ENCODE results near the gene RABAC1. TPM values are rescaled to one million over a fixed set of nuclear protein-coding genes. Genes with fewer than 3 reads are reported as not detected.

The RABAC1 gene
- total RNA-seq, 1 donor from 2014 or later, result 134 TPM

DNA sequence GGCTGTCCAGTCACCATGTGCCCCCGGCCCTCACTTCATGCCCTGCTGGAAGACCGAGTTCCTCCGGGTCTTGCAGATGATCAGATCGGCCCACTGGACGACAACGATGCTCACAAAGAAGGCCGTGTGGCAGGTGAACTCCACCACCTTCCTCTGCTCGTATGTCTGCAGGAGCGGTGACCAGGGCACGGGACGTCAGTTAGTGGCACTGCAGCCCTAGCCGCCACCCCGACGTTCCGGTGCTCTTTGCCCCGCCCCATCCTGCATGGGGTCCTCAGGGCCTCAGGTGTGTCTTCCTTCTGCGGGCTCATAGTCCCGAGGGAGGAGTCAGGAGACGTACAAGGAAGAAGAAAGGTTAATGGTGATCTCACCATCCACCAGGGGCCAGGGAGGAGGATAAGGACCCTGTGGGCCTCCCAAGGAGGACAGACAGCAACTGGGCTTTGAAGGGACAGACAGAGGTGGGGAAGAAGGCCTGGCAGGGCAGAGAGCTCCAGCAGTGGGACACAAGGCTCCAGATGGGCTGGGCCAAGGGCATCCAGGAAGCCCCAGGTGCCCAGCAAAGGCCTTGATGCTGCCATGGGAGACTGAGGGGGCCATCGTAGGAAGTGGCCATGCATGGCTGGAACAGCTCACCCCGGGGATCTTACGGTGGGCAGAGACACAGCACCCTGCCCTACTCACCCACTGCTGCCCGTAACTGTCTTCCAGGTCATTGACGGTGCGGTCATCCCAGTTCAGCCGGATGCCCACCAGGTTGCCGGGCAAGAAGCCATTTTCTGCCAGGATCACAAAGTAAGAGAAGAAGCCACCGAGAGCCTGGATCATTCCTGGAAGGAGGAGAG is 9.9 kb upstream of the RABAC1 start:
- DNase-seq (no peak), ATAC-seq (no peak)
- Histone ChIP-seq H3K4me1 (no peaks in the 10 kb centered on the region), H3K36me3 (no peaks in the 10 kb centered on the region), H3K27me3 (no peaks in the 10 kb centered on the region), H3K27ac (no peak overlapping the region), H3K9me3 (no peaks in the 10 kb centered on the region), H3K4me3 (no peak overlapping the region)
- TF ChIP-seq, protein P1, sequence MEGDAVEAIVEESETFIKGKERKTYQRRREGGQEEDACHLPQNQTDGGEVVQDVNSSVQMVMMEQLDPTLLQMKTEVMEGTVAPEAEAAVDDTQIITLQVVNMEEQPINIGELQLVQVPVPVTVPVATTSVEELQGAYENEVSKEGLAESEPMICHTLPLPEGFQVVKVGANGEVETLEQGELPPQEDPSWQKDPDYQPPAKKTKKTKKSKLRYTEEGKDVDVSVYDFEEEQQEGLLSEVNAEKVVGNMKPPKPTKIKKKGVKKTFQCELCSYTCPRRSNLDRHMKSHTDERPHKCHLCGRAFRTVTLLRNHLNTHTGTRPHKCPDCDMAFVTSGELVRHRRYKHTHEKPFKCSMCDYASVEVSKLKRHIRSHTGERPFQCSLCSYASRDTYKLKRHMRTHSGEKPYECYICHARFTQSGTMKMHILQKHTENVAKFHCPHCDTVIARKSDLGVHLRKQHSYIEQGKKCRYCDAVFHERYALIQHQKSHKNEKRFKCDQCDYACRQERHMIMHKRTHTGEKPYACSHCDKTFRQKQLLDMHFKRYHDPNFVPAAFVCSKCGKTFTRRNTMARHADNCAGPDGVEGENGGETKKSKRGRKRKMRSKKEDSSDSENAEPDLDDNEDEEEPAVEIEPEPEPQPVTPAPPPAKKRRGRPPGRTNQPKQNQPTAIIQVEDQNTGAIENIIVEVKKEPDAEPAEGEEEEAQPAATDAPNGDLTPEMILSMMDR (IDR thresholded peaks at IDR 0.05), result no peak
- intact Hi-C loops (cut with DNase I), result no loop called here

DNA sequence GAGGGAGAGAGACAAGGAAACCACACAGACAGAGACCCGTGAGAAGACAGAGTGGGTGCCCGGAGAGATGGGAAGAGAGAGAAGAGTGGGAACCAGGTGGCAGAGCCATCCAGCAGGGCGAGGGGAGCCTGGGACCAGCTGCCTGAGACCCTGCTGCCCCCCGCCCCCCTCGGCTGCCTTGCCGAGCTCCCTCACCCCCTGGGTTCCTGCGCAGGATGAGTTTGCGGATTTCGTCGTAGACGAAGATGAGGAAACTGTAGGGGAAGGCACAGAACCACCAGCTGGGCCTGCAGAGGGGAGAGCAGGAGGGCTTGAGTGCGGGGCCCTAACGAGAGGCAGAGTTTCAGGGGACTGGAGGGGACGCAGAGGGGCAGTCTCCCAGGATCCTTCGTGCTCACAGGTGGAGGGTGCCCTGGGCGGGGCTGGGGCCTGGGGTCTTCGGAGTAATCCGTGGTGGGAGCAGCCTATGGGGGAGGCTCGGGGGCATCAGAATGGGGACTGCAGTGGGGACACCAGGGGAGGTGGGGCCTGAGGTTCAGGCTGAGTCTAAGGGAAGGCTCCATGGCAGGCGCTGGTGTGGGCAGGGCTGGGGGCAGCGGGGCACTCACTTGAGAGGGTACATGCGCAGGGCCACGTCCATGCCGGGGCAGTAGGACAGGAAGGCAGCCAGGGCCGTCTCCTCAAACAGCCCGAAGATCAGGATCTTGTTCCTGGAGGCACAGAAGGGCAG is 8.1 kb upstream of the RABAC1 start:
- Histone ChIP-seq H3K27ac (no peak overlapping the region), H3K4me3 (no peak overlapping the region), H3K27me3 (no peaks in the 10 kb centered on the region), H3K36me3 (no peaks in the 10 kb centered on the region), H3K4me1 (no peaks in the 10 kb centered on the region), H3K9me3 (no peaks in the 10 kb centered on the region)
- DNase-seq (no peak), ATAC-seq (peak; percentile 23)
- intact Hi-C loops (cut with DNase I), result no loop called here
- TF ChIP-seq, protein P1 (IDR thresholded peaks at IDR 0.05), result no peak

DNA sequence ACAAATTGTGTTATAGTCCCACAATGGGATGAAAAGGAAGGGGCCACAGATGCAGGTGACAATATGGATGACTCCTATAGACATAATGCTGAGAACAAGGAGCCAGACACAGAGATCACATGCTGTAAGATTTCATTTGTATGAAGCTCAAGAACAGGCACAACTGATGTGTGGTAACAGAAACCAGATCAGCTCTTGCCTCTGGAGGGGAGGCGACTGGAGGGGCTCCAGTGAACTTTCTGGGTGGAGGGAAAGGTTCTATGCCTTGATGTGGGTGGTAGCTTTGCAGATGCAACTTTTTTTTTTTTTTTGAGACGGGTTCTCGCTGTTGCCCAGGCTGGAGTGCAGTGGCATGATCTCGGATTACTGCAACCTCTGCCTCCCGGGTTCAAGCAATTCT is 6.0 kb upstream of the RABAC1 start:
- intact Hi-C loops (cut with DNase I), result no loop called here
- Histone ChIP-seq H3K4me1 (no peaks in the 10 kb centered on the region), H3K9me3 (no peaks in the 10 kb centered on the region), H3K27ac (no peak overlapping the region), H3K27me3 (no peaks in the 10 kb centered on the region), H3K4me3 (no peak overlapping the region), H3K36me3 (no peaks in the 10 kb centered on the region)
- no peak for DNase-seq
- TF ChIP-seq, protein P1 (IDR thresholded peaks at IDR 0.05), result no peak
- ATAC-seq, result no peak

DNA sequence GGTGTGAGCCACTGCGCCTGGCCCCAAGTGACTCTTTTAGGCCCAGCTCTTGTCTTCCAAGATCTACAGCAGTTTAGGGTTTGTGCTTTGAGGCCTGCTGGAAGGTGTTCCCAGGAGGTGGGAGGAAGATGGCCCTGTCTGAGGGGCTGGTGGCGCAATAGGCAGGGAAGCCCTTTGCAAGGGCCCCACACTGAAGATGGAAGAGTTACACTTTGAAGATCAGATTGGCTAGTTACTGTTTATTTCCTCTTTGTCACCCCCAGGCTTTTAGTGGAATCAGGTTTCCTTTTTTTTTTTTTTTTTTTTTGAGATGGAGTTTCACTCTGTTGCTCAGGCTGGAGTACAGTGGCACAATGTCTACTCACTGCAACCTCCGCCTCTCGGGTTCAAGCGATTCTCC is 1.9 kb upstream of the RABAC1 start:
- Histone ChIP-seq H3K27me3 (no peaks in the 10 kb centered on the region), H3K4me3 (no peak overlapping the region), H3K36me3 (peaks cover 10% of the 10 kb centered on the region), H3K27ac (no peak overlapping the region), H3K4me1 (peaks cover 13% of the 10 kb centered on the region), H3K9me3 (no peaks in the 10 kb centered on the region)
- TF ChIP-seq, protein P1 (IDR thresholded peaks at IDR 0.05), result no peak
- DNase-seq (no peak), ATAC-seq (no peak)
- intact Hi-C loops (cut with DNase I), result no loop called here

DNA sequence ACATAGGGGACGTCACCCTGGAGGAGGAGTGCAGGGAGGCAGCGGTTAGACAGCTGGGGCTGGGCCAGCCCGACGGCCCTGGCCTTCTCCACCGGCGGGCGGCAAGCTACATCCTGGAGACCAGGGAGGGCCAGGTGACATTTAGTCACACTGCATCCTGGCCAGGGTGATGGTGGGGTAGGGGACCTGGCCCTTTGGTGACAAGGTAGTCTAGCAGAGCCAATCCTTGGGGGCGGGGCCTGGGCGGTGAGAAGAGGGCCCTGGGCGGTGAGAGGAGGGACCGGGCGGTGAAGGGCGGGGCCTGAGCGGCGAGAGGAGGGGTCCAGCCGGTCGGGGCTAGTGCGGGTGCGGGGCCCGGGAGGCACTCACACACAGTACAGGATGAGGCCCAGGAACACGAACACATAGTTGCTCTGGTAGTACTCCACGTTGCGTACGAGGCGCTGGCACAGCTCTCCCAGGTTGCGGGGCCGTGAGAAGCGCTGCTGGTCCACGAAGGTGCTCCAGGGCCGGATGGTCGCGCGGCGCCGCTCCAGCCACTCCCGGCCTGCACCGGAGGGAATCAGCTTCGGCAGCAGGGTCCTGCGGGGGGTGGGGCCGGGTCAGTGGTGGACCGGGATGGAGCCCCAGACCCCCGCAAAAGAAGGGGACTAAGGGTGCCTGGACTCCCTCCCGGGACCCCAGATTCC is 610 bp downstream of the RABAC1 start:
- peak overlapping the region; percentile 98 for H3K4me3 ChIP-seq
- ATAC-seq (peak; percentile 86), DNase-seq (peak; percentile 96)
- peaks cover 13% of the 10 kb centered on the region for H3K4me1 ChIP-seq
- TF ChIP-seq, protein P1 (IDR thresholded peaks at IDR 0.05), result no peak
- H3K27me3 ChIP-seq, result no peaks in the 10 kb centered on the region
- intact Hi-C loops (cut with DNase I), result no loop called here
- peaks cover 10% of the 10 kb centered on the region for H3K36me3 ChIP-seq
- no peaks in the 10 kb centered on the region for H3K9me3 ChIP-seq
- peak overlapping the region; percentile 93 for H3K27ac ChIP-seq

Measured in upper lobe of right lung (tissue), 1 donor.